Common myeloid progenitor, CD34-positive (primary cell): ENCODE data around the gene LARGE2.
A peak's percentile ranks its signal among the peaks of the same experiment; 100 is the strongest.
"Not testable (repeated sequence)": the region's sequence is repeated elsewhere in the genome, so short reads cannot be mapped to it uniquely, and the experiment has no call there.

Experiments used
- CTCF ChIA-PET: fragments of 350-600 bp; sonication (Branson Sonifier 250); formaldehyde crosslinking; loops from one replicate; lab custom pipeline; 2021; ENCODE audit warnings: antibody characterized with exemption; lab: Charles Lee
- POLR2A ChIA-PET: fragments of 350-600 bp; sonication (Branson Sonifier 250); formaldehyde crosslinking; loops from one replicate; lab custom pipeline; 2021; ENCODE audit warnings: antibody characterized with exemption; lab: Charles Lee
- DNase-seq, 3 donors: peaks; one replicate each; pipeline versions ENCODE4 v3.0.0 to v3.0.0-alpha.2; 2013
- H3K27ac ChIP-seq, 2 experiments: 1 replicate in 1 of 2; 2 replicates in 1 of 2; pipeline ENCODE4 v1.7.0; 2013; ENCODE audit warnings: inconsistent platforms in 2 of 2, low read length in 2 of 2, mild to moderate bottlenecking in 2 of 2, low read depth in 1 of 2, moderate library complexity in 1 of 2; ENCODE audit not compliant: severe bottlenecking in 2 of 2, insufficient read depth in 1 of 2, poor library complexity in 1 of 2
- H3K27me3 ChIP-seq, 5 experiments: replicated peaks in 2 of 5; 1 replicate in 3 of 5; 2 replicates in 2 of 5; pipeline versions ENCODE4 v1.6.1 to v1.7.0; 2013; ENCODE audit warnings: low read length in 4 of 5, mild to moderate bottlenecking in 2 of 5, moderate library complexity in 2 of 5, inconsistent platforms in 1 of 5; ENCODE audit not compliant: insufficient read depth in 5 of 5, control insufficient read depth in 4 of 5
- H3K36me3 ChIP-seq, 4 experiments: 1 replicate in 2 of 4; 2 replicates in 2 of 4; pipeline versions ENCODE4 v1.6.1 to v1.7.0; 2013; ENCODE audit warnings: low read length in 3 of 4, control low read depth in 1 of 4, mild to moderate bottlenecking in 1 of 4; ENCODE audit not compliant: control insufficient read depth in 4 of 4, insufficient read depth in 4 of 4
- H3K4me1 ChIP-seq, 4 experiments: 1 replicate in 3 of 4; 2 replicates in 1 of 4; pipeline versions ENCODE4 v1.6.1 to v1.7.1; 2013; ENCODE audit warnings: low read length in 3 of 4, mild to moderate bottlenecking in 3 of 4, control low read depth in 1 of 4, inconsistent platforms in 1 of 4, moderate library complexity in 1 of 4; ENCODE audit not compliant: control insufficient read depth in 4 of 4, insufficient read depth in 4 of 4; ENCODE audit errors: control extremely low read depth in 1 of 4
- H3K4me3 ChIP-seq, 7 experiments: 1 replicate in 4 of 7; 2 replicates in 3 of 7; pipeline versions ENCODE4 v1.5.1 to v1.7.0; 2013; ENCODE audit warnings: mild to moderate bottlenecking in 7 of 7, low read length in 6 of 7, moderate library complexity in 6 of 7, inconsistent platforms in 2 of 7, low read depth in 2 of 7, control low read depth in 1 of 7; ENCODE audit not compliant: insufficient read depth in 4 of 7, control insufficient read depth in 1 of 7; ENCODE audit errors: extremely low read depth in 1 of 7
- H3K9me3 ChIP-seq, 5 experiments: 1 replicate in 4 of 5; 2 replicates in 1 of 5; pipeline versions ENCODE4 v1.6.1 to v1.7.1; 2013; ENCODE audit warnings: low read length in 4 of 5, mild to moderate bottlenecking in 2 of 5, inconsistent platforms in 1 of 5, low read depth in 1 of 5, moderate library complexity in 1 of 5; ENCODE audit not compliant: control insufficient read depth in 4 of 5, insufficient read depth in 2 of 5; ENCODE audit errors: control extremely low read depth in 1 of 5
- WGBS: methylation state at CpG from one replicate; pipeline ENCODE4 v1.1.5; 2013; ENCODE audit not compliant: insufficient coverage; 5-methylcytosine and 5-hydroxymethylcytosine counted together

The LARGE2 gene

GRCh38 chr11:45896422-45896984, 26.0 kb upstream of the LARGE2 start:
- peaks cover 0 to 13% (median 9%) of the 10 kb centered on the region in 4 experiments for H3K4me1 ChIP-seq
- no peaks in the 10 kb centered on the region for H3K36me3 ChIP-seq
- H3K4me3 ChIP-seq, result no peak overlapping the region
- ChIA-PET CTCF (interaction anchor here (1.3 kb wide), 1 partner anchor 24 kb away, joined by 3 read pairs; no protein-coding TSS in a partner anchor), POLR2A (no interaction called here)
- no peak overlapping the region for H3K27ac ChIP-seq
- DNase-seq, result no peak
- peaks cover 0 to 71% (median 21%) of the 10 kb centered on the region in 5 experiments for H3K27me3 ChIP-seq
- 23% methylated on average over 18 of the region's 19 CpGs for WGBS
- H3K9me3 ChIP-seq, result no peaks in the 10 kb centered on the region

DNA sequence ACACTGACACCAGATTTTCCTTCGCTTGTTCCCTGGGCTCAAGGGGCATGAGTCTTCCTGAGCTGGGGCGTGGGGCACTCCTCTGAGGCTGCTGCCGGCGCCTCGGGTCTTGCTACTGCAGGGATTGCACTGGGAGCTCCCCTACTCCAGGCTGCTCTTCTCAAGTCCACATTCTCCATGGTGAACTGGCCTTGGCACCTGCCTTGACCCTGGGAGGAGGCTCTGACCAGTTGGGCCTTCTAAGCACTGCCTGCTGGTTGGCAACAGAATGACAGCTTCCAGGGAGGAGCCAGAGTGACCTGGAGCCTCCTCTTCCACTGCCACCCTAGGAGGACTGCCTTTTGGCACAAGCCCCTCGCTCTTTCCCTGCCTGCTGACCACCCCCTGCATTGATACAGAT, 24.9 kb upstream of the LARGE2 start:
- 93% methylated on average over 6 of the region's 6 CpGs for WGBS
- H3K36me3 ChIP-seq, result no peaks in the 10 kb centered on the region
- ChIA-PET POLR2A (no interaction called here), CTCF (interaction anchor here (1.3 kb wide), 2 partner anchors 11 to 25 kb away, joined by 3 read pairs; no protein-coding TSS in a partner anchor)
- H3K9me3 ChIP-seq, result no peaks in the 10 kb centered on the region
- H3K27me3 ChIP-seq, result peaks cover 0 to 80% (median 21%) of the 10 kb centered on the region in 5 experiments
- H3K4me1 ChIP-seq, result peaks cover 0 to 13% (median 9%) of the 10 kb centered on the region in 4 experiments
- H3K4me3 ChIP-seq, result no peak overlapping the region
- no peak for DNase-seq
- no peak overlapping the region for H3K27ac ChIP-seq

- peaks cover 0 to 75% (median 21%) of the 10 kb centered on the region in 5 experiments for H3K27me3 ChIP-seq
- ChIA-PET POLR2A (interaction anchor here (1.5 kb wide), 1 partner anchor 19 kb away, joined by 6 read pairs; the partner anchor contains the start of gene PEX16), CTCF (interaction anchor here (0.6 to 1.0 kb wide), 3 partner anchors 29 to 489 kb away, joined by 3 read pairs; no protein-coding TSS in a partner anchor)
- DNase-seq, result no peak
- H3K9me3 ChIP-seq, result no peaks in the 10 kb centered on the region
- peaks cover 0 to 13% (median 9%) of the 10 kb centered on the region in 4 experiments for H3K4me1 ChIP-seq
- 16% methylated on average over 3 of the region's 3 CpGs for WGBS
- no peaks in the 10 kb centered on the region for H3K36me3 ChIP-seq
- H3K4me3 ChIP-seq, result peak overlapping the region in 2 of 7 experiments; percentile 48 to 65
- H3K27ac ChIP-seq, result no peak overlapping the region
These were observed 23.4 kb upstream of the LARGE2 start for GRCh38 chr11:45899086-45899447.

DNA sequence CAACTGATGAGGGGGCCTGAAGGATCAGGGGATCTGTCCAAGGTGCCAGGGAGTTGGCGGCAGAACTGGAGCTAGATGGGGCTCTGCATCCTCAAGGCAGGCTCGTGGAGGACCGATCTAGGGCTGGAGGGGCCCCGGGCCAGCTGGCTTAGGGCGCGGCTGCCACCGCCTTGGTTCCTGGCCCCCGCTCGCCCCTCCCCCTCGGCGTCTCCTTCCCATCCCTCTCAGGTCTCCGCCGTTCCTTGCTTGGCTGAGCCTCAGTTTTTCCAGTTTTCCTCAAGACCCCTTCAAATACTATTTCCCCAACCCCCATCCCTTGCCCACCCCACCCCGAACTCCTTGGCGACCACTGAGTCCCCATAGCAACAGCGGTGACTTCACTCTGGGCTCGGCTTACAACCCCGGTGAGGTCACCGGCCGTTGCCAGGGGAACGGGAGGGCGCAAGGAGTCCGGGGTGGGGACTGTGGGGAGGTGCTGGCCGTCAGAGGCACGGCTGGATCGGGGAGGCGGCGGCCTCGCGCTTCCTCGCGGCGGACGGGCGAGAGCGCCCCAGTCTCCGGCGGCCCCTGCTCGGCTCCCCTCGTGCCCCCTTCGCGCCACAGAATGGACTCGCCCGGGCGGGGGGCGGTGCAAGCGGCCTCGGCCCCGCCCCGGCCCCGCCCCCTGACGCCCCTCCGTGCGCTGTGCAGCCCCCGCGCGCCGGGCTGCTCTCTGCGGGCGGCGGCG, 22.8 kb upstream of the LARGE2 start:
- H3K36me3 ChIP-seq, result no peaks in the 10 kb centered on the region
- H3K27ac ChIP-seq, result no peak overlapping the region
- peaks cover 0 to 13% (median 9%) of the 10 kb centered on the region in 4 experiments for H3K4me1 ChIP-seq
- WGBS, result under 1% methylated on average over 31 of the region's 62 CpGs
- ChIA-PET CTCF (interaction anchor here (0.6 to 1.2 kb wide), 4 partner anchors 16 to 489 kb away, joined by 3 read pairs; no protein-coding TSS in a partner anchor), POLR2A (interaction anchor here (1.5 kb wide), 1 partner anchor 19 kb away, joined by 6 read pairs; the partner anchor contains the start of gene PEX16)
- H3K9me3 ChIP-seq, result no peaks in the 10 kb centered on the region
- H3K27me3 ChIP-seq, result peaks cover 0 to 71% (median 21%) of the 10 kb centered on the region in 5 experiments
- DNase-seq, result peak; percentile 77 to 89 (median 85)
- H3K4me3 ChIP-seq, result peak overlapping the region; percentile 24 to 65 (median 40)

GRCh38 chr11:45900175-45900800, 22.2 kb upstream of the LARGE2 start:
- POLR2A ChIA-PET, H3K36me3 ChIP-seq, H3K9me3 ChIP-seq, DNase-seq, H3K27ac ChIP-seq: not testable (repeated sequence)
- Histone ChIP-seq H3K4me3 (peak overlapping the region in 3 of 7 experiments; percentile 36 to 61 (median 48)), H3K27me3 (peaks cover 0 to 66% (median 21%) of the 10 kb centered on the region in 5 experiments), H3K4me1 (peaks cover 0 to 13% (median 9%) of the 10 kb centered on the region in 4 experiments)
- CTCF ChIA-PET, result interaction anchor here (1.2 kb wide), 1 partner anchor 15 kb away, joined by 3 read pairs; no protein-coding TSS in a partner anchor
- 13% methylated on average over 24 of the region's 59 CpGs for WGBS

DNA sequence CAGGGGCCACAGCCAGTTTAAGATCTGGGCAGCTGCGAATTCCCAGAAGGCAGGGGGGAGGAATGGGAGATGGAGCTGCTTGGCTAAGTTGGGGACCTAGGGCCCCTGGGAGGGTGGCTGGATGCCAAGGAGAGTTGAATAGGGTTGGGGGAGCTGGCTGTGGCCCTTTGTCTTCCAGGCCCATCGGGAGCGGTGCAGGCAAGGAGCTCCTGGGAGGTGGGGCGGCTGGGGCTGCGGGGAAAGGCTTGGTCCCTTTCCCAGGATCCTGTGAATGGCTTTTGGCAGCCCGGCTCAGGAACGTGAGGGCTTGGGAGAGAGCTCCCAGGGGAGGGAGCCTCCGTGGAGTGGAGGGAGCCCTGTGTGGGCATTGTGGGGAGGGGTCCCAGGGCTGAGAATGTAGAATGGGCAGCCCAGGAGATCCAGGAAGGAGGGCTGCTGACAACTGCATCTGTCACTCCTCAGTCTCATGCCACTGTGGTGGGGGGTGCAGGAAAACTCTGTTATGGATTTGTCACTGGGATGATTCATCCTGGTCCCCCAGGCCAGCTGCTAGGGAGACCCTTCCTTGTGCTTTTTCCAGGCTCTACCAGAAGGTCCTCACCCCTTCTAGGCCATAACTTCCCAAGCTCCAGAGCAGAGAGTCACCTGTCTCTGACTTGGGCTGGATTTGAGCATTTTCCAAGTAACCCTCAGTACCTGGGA, 21.4 kb upstream of the LARGE2 start:
- no peak overlapping the region for H3K27ac ChIP-seq
- DNase-seq, result no peak
- no peak overlapping the region for H3K4me3 ChIP-seq
- CTCF ChIA-PET, result interaction anchor here (1.2 kb wide), 1 partner anchor 15 kb away, joined by 3 read pairs; no protein-coding TSS in a partner anchor
- H3K27me3 ChIP-seq, result peaks cover 0 to 60% (median 19%) of the 10 kb centered on the region in 5 experiments
- no peaks in the 10 kb centered on the region for H3K9me3 ChIP-seq
- H3K36me3 ChIP-seq, result no peaks in the 10 kb centered on the region
- POLR2A ChIA-PET, result interaction anchor here (0.6 kb wide), 1 partner anchor 29 kb away, joined by 3 read pairs; no protein-coding TSS in a partner anchor
- H3K4me1 ChIP-seq, result peaks cover 0 to 19% (median 11%) of the 10 kb centered on the region in 4 experiments
- WGBS, result 60% methylated on average over 7 of the region's 8 CpGs
